ENCODE data around the gene CPSF4.

CPSF4 gene

DNA sequence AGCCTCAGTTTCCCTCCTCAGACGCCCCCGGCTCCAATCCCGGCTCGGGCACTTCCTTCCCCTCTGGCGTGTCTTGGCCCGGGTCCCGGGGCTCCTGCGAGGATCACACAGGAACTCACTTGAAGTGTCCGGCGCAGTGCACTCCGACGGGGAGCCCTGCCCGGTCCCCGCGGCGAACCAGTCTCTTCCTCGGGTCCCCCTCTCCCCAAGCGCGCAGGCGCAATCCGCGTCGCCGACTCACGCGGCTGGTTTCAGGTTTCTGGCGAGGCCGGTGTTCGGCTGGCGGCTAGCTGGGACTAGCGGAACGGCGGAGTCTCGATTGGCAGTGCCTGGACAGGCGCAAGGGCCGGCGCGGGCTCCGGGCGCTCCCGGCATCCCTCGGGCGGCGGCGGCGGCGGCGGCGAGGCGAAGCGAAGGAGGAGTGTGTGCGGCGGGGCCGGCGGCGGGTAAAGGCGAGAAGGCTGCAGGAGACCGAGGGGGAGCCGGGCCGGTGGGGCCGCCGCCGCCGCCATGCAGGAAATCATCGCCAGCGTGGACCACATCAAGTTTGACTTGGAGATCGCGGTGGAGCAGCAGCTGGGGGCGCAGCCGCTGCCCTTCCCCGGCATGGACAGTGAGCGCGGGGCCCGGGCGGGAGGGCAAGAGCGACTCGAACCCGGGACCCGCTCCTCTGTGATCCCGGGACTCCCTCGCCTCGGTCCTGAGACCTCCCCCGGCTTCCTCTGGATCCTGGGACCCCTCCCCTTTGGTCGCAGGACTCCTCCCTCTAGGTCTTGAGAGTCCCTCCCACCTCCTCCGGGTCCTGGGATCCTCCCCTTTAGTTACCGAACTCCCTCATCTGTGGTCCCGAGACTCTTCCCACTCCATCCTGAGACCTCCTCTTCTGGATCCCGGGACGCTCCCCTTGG is at the start of gene CPSF4, which contains the start of gene PTCD1:
CPSF4 (plus strand) TSS at position 371 of the 908 bp plus-strand sequence; CDS start at position 511, 140 bp downstream.
PTCD1 (minus strand) TSS at position 226 of the 908 bp plus-strand sequence. CDS start 3,556 bp downstream, outside the sequence.
- peak; percentile 98 for DNase-seq (ENCODE audit: insufficient read length, low spot score)
- FAIRE-seq: no peak
- TF ChIP-seq POLR2A (IDR thresholded peaks at IDR 0.05; ENCODE audit: low read depth, low read length): peak; percentile 80

DNA sequence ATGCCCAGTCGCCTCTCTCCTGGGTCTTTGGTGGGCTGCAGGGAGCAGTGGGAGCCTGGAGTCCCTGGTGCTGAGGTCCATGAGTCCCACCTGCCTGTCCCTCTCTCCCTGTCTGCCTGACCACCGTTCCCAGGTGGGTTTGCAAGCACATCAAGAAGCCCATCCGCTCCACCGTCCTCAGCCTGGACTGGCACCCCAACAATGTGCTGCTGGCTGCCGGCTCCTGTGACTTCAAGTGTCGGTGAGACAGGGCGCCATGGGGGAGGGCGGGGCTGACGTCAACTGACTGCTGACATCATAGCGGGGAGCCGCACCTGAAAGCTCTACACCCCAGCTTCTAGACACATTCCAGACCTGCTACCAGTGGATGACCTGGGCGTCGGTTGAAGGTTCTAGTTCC is 49.0 kb upstream of the CPSF4 start:
- FAIRE-seq: no peak
- no peak for TF ChIP-seq POLR2A (IDR thresholded peaks at IDR 0.05; ENCODE audit: low read depth, low read length)
- no peak for DNase-seq (ENCODE audit: insufficient read length, low spot score)

DNA sequence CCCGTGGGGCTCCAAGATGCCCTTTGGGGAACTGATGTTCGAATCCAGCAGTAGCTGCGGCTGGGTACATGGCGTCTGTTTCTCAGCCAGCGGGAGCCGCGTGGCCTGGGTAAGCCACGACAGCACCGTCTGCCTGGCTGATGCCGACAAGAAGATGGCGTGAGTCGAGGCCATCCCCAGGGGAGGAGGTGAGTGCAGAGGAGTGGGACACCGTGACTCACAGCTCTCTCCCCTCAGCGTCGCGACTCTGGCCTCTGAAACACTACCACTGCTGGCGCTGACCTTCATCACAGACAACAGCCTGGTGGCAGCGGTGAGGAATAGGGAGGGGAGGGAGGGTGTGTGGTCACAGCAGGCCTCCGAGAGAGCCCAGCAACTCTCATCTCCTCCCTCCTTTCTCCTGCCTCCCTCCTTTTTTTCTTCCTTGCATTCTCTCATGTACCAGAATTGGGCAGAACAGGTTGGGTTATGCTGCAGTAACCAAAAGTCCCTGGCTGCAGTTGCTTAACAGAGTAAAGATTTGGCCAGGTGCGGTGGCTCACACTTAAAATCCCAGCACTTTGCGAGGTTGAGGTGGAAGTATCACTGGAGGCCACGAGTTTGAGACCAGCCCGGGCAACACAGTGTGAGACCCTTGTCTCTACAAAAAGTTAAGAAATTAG is 47.7 kb upstream of the CPSF4 start:
- FAIRE-seq: no peak
- TF ChIP-seq POLR2A (IDR thresholded peaks at IDR 0.05; ENCODE audit: low read depth, low read length): no peak
- no peak for DNase-seq (ENCODE audit: insufficient read length, low spot score)

DNA sequence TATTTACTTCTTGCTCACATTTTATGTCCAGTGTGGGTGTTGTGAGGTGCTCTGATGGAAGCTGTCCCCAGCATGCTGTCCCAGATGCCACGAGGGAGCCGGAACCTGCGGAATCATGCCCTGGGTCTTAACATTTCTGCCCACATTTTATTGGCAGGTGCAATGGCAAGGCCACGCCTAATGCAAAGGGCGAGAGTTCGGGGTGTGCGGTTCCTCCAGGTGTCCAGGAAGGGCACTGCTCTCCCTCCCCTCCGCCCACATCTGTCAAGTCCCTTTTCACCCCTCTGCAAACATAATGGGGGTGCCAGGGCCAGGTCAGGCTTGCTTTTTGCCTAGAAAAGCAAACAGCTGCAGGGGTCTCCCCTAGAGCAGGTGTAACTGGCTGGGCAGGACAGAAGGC is 46.7 kb upstream of the CPSF4 start:
- FAIRE-seq: no peak
- no peak for DNase-seq (ENCODE audit: insufficient read length, low spot score)
- TF ChIP-seq POLR2A (IDR thresholded peaks at IDR 0.05; ENCODE audit: low read depth, low read length): no peak

DNA sequence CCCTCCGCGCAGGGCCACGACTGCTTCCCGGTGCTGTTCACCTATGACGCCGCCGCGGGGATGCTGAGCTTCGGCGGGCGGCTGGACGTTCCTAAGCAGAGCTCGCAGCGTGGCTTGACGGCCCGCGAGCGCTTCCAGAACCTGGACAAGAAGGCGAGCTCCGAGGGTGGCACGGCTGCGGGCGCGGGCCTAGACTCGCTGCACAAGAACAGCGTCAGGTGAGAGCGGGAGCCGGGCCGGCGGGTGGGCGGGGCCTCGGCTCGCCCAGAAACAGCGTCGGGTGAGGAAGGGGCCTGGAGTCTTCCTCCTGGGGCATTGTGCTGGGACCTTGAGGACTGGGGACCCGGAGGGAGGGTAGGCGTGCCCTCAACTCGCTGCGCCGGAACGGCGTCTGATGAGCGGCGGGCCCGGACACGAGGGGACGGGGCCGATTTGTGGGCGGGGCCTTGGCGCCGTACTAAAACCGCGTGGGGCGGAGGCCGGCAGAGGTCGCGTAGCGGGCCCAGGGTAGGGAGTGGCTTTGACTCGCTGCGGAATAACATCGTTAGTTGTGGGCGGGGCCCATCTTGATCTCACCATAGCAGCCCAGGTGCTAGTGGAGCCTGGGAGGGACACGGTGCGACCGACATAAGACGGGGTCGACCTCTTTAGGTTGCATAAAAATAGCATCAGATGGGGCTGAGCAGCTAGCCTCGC is 45.9 kb upstream of the CPSF4 start:
- TF ChIP-seq POLR2A (IDR thresholded peaks at IDR 0.05; ENCODE audit: low read depth, low read length): no peak
- FAIRE-seq (no peak), DNase-seq (ENCODE audit: insufficient read length, low spot score) (no peak)

DNA sequence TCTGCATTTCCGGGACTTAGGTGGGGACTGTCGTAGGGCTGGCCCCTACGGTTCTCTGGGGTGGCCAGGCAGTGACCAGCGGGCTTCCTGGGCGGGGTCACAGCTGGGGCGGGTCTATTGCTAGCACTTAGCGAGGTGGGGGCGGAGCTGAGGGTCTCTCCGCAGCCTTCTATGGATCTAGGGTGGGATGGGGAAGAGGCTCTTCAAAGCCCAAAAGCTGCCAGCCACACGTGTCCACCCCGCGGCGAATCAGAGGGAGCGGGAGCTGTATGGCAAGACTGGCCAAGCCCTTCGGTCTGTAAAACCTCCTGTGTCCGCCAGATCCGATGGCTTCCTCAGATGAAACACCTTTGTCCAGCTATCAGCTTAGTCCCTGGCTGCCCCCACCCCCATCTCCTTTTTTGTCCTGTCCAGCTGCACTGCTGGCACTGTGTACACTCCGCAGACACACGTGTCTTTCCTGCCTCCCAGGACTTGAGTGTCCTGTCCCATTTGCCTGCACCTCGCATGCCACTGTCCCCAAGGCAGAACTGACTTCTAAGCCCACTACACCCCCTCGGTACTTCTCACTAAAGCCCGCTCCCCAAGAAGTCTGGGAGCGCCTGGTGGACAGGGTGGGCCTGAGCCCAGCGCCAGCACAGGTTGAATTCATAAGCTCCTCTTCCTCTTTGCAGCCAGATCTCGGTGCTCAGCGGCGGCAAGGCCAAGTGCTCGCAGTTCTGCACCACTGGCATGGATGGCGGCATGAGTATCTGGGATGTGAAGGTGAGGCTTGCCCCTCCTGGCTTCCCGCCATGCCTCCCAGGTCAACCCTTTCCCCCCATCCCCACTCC is 45.2 kb upstream of the CPSF4 start:
- TF ChIP-seq POLR2A (IDR thresholded peaks at IDR 0.05; ENCODE audit: low read depth, low read length): no peak
- no peak for DNase-seq (ENCODE audit: insufficient read length, low spot score)
- no peak for FAIRE-seq

DNA sequence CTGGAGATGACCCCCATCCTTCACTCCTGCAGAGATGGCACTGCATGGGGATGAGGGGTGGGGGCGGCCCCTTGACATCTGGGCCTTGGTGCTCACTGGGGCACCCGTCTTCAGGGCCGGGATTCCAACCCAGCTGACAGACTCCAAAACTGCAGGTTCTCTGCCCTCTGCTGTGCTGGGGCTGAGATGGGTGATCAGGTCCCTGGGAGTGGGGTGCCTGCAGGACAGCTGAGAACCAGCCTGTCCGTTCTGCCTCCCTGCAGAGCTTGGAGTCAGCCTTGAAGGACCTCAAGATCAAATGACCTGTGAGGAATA is 44.6 kb upstream of the CPSF4 start:
- DNase-seq (ENCODE audit: insufficient read length, low spot score) (no peak), FAIRE-seq (no peak)
- TF ChIP-seq POLR2A (IDR thresholded peaks at IDR 0.05; ENCODE audit: low read depth, low read length): no peak

DNA sequence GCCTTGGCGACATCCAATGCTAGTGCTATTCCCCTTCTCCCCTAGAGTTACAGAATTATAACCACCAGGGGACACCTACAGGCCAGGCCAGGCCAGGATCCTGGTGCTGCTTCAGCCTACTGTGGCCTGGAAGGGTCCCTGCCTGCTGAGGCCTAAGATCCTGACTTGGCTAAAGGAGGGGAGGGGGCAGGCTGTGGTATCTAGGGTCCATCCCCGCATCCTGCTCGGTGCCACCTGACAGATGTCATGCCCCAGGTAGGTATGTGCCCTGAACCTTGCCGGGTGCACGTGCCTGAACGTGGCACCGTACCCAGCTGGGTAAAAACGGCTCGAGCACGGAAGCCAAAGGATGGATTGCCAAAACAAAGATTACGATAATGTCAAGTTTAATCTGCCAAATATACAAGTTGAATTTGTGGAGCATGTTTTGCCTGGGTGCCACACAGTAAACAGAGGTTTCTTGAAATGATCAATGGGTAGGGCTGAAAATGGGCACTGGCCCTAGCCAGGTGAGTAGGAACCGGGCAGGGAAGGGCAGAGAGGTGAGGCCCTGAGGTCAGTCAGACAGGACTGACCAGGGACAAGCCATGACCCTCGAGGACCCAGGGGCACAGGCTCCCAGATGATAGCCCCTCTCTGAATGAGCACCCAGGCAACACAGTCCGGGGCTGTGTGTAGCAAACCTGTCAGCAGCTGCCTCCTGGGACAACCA is 43.0 kb upstream of the CPSF4 start:
- TF ChIP-seq POLR2A (IDR thresholded peaks at IDR 0.05; ENCODE audit: low read depth, low read length): no peak
- no peak for FAIRE-seq
- no peak for DNase-seq (ENCODE audit: insufficient read length, low spot score)

DNA sequence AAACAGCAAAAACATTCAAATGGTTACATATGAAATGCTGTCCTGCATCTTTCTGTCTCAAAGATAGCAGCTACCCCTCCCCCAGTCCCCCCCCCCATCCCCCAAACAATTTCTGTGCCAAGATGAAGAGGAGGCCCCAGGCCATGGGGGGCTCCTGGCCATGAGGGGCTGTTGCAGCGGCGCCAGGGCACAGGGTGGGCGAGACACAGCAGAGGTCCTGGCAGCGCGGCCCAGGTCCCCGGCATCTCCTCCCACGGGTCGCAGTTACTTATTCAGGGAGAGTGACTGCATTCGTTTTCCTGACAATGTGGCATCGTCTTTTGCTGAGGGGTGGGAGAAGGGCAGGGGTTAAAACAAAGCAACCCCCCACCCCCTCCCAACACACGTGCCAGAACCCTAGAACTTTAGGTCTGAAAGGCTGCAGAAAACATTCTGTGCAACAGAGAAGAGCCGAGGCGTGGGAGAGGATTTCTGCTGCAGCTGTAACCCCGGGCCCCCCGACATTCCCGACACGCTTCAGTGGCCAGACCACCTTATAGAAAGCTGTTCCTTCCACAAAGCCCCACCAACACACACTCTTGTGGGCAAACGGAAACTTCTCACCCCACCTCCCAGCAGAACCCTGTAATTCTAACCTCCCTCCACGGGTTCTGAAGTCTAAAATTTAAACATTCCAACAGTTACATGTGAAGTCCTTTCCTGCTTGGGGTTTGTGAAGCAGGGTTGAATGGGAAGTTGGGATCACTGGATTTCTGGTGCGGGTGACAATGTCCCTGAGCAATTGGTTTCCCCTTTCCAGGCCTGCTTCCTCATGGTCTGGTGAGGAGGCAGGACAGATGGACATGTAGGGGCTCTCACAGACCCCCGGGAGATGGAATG is 42.1 kb upstream of the CPSF4 start:
- no peak for TF ChIP-seq POLR2A (IDR thresholded peaks at IDR 0.05; ENCODE audit: low read depth, low read length)
- no peak for FAIRE-seq

DNA sequence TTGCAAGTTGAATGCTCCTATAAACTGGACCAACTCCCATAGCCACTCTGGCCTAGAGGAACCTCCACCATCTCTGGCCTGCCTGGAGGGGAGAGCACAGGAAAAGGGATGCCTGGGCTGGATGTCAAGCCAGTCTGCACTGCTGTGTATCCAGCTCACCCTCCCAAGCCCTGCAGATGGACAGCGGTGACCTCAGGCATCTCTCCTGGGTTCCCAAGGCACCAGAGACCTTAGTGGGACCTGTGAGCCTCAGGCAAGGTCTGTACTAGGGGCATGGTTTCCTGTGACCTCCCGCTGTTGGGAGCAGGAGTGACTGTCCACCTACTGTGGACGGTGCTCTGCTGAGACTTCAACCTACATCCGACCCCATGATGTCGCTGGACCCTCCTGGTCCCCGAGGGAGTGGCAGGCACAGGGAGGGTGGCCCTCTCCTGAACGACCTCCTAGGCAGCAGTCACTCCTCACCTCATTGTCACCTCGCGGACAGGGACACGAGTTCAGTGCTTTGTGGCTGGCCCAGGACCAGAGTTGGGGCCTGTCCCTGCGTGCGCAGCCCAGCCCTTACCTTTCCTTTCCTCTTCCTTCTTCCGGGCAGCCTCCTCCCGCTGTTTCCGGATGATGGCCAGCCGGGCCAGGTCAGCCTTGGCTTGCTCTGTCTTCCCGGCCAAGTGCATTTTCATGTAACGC is 41.3 kb upstream of the CPSF4 start:
- DNase-seq (ENCODE audit: insufficient read length, low spot score) (no peak), FAIRE-seq (no peak)
- TF ChIP-seq POLR2A (IDR thresholded peaks at IDR 0.05; ENCODE audit: low read depth, low read length): no peak

More for the DNA sequence above, 42.1 kb upstream of the CPSF4 start:
- no peak for DNase-seq (ENCODE audit: insufficient read length, low spot score)

DNA sequence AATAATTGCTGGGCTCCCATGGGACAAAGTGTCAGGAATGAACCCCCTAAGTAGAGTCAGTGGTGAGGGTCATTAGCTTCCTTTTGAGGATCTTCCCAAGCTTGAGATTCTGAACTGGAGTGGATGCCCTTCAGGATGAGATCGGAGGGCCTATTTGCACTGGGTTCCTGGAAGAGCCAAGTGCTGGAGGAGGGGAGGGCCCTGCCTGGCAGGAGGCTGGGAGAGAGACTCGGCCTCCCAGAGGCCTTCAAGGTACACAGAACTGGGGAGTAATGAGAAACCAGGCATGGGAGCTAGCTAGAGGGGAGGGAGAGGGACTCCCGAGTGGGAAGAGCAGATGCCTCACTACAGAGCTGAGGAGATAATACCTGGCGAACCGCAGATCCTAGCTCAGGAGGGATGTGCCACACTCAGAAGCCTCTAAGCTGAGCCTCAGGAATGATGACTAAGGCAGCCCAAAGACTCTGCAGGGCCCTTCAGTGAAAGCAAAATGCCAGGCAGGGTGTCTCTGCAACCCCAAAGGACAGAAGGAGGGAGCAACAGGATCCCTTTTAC is 39.8 kb upstream of the CPSF4 start:
- no peak for FAIRE-seq
- no peak for TF ChIP-seq POLR2A (IDR thresholded peaks at IDR 0.05; ENCODE audit: low read depth, low read length)
- DNase-seq (ENCODE audit: insufficient read length, low spot score): no peak
